ENCODE measurements around the gene TSSK2.
"Not testable (repeated sequence)": the region's sequence is repeated elsewhere in the genome, so short reads cannot be mapped to it uniquely, and the experiment has no call there.

TSSK2 gene

DNA sequence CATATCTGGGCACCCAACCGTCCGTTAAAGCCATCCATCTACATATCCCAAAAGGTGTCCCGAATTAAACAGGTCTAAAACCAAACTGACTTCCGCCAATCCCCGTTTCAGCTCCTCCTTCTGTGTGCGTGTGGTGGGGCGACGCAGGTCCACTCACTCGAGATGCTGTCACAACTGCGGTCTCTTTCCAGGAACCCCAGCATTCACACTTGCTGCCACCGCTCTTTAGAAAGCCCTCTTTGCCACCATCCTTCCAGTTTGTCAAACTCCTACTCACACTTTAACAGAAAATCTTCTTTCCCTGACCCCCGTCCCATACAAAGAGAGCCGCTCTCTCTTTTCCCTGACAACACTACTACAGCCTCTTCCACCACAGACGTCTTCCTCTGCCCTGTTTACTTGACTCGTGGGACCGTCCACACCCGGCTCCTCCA is 12.9 kb downstream of the TSSK2 start:
- DNase-seq (ENCODE audit: low spot score): no peak

GRCh38 chr22:19146215-19146968 is 15.3 kb downstream of the TSSK2 start:
- no peak for DNase-seq (ENCODE audit: low spot score)

DNA sequence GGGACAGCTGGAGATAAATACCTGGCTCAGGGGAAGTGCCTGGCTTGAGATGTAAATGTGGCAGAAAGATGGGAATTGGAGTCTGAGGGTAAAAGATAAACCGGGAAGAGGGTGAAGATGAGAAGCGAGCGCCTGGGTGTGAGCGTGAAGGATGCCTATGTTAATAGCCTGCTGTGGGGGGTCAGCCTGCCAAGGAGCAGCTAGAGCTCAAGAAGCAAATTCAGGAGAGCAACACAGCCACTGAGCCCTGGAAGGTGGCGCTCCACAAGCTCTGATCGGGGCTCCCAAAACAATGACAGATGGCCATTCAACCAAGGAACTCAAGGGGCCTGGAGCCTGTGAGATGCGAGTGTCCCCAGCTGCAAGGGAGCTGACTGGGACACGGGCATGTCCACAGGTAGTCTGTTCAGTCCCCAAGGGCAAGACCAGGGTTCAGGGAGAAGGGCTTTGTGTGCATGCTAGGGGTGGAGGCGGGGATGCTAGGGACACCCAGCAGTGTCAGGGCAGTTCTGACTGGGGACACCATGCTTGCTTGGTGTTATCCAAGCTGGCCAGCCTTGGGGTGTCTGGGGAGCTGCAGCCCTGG is 16.2 kb downstream of the TSSK2 start:
- no peak for DNase-seq (ENCODE audit: low spot score)

DNA sequence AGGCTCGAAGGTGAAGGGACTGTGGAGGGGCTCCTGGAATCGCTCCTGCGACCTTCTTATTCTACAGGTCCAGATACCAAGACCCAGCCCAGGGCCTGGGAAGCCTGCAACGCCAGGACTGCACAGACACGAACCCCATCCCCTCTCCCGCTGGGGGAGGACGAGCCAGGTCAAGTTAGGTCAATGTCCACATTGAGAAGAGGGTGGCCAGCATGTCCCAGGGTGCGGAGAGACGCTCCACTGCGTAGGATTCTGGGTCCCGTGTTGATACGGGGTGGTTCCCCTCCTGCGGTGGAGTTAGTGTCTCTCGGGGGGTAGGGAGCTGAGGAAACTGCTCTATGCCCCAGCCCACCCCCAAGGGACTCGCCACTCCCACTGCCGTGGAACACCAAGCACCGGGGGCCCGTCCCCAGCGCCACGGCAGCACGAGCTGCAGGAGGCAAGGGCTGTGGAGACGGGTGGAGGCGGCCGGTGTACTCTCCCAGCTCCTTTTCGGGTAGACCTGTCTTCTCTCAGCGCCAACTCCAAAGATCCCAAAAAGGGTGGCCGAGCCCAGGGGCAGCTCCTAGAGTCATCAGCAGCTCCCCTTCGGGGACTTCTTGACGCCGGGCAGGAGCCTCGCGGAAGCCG is 17.4 kb downstream of the TSSK2 start:
- DNase-seq (ENCODE audit: low spot score): no peak

DNA sequence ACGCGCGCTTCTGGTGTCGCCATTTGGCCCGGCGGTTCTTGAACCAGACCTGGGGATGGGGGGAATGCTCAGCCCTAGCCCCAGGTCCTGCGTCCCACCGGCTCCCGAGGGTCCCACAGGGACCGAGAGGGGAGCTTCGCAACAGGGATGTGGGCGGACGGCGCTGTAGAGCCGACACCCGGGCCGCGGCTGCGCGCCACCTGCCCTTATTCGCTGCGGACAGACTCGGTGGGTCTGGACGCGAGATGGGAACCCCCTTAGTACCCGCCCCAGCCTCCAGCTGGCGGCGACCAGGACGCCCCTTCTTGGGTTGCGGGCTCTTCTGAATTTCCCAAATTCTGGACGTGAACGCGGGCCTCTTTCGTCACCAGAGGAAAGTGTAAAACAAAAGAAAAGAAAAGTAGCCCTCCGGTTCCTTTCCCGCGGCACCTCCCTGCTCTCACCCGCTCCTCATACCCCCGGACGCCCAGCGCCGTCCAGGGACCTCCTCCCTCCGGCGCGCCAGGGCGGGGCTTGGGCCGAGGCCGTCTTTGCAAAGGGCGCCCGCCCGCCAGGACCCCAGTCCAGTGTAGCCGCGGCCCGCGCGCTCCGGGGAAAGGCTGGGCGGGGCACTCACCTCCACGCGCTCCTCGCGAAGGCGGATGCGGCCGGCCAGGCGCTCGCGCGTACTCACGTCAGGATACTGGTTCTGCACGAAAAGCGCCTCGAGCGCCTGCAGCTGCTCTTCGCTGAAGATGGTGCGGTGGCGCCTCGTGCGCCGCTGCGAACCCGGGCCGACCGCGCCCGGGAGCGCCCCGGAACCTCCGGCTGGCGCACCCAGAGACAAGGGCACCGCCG is 18.2 kb downstream of the TSSK2 start:
- peak; percentile 72 for DNase-seq (ENCODE audit: low spot score)

DNA sequence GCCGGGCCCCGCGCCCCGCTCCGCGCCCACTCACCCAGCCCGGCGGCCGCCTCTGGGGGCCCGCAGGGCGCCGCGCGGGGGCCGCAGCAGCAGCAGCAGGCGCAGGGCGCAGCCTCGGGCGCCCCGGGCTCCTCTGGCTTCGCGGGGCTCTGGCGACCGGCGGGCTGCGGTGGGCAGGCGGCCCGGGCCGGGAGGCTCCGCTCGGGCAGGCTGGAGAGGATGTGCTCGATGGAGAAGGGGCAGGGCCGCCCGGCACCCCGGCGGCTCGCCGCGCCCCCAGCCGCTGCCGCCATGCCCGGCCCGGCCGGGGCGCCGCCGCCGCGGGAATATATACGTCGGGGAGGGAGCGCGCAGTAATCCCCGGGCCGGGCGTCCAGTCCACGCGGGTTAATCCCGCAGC is 18.9 kb downstream of the TSSK2 start, which contains the start of gene GSC2:
Gene GSC2, minus strand, starts transcription at position 302 of the 400 bp plus-strand sequence. Its CDS starts 9 bp downstream, at position 293.
- peak; percentile 70 for DNase-seq (ENCODE audit: low spot score)

DNA sequence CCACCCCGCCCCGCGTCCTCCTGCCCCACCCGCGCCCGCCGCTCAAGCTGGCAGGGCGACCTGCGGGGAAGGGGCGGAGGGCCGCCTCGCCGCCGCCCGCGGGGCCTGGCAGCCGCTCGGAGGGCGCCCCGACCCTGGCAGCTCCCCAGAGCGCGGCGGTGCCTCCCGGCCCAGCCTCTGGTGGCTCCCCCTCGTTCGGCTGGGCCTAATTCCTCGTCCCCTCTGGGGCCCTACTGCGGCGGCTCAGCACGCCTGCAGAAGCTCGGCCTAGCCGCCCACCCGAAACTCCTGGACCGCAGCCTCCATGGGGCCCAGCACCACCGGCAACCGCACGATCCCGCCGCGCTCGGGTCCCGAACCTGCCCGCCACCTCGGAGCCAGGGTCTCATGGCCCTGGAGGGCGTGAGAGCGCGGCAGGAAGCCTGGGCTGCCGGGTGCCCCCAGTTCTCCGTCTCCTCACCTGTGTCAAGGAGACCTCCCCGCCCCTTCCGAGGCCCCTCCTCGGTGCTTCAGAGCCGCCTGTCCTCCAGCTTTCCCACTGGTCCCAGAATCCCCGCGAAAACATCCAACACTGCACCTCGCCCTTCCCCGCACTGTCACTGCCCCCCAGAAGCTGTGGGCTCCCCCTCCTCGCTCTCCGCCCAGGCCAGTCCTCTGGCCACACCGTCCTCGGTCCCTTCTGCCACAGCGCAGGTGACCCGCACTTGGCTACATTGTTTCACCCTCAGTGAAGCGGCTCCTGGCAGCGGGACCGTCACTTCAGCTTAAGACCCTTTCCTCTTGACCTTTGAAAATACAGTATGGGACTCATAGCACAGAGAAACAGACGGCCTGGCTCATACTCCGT is 19.6 kb downstream of the TSSK2 start:
- DNase-seq (ENCODE audit: low spot score): no peak

DNA sequence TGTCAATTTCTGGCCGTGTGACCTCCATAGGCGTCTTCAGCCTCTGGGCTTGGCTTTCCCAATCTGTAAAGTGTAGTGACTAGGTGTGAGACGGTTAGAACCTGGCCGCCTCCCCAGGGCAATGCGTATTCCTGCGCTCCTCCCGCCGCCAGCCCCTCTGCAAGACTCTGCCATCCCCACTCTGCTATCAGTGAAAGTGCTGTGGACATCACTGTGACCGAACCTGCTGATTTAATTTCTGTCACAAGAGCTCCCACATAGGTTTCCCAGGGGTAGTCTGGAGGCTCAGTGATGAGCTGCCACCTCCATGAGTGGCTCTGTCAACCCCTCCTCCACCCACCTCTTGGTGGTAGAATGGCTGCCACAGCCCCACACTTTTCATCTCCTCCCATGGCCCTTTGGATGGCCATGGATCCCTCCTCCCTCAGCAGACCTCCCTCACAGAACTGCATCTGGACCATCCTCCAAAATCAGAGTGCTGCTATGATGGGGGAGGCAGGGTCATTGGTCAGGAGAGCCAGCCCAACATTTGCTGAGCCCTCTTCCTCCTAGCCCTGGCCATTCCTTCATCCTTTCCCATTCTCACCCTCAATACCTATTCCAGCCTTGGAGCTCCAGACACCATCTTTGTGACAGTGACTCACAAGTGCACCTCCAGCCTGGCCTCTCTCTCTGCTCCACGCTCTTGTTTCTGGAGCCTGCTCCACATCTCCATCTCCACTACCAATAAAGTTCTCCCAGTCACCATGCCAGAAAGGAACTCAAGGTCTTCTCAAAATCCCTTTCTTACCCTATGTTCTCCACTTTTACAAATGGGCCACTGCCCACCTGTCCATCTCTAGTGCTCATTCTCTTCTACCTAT is 20.5 kb downstream of the TSSK2 start:
- no peak for DNase-seq (ENCODE audit: low spot score)

GRCh38 chr22:19152942-19153883 is 22.1 kb downstream of the TSSK2 start:
- no peak for DNase-seq (ENCODE audit: low spot score)

- DNase-seq (ENCODE audit: low spot score): not testable (repeated sequence)
These were observed 25.0 kb downstream of the TSSK2 start for GRCh38 chr22:19156109-19156508.

- DNase-seq (ENCODE audit: low spot score): not testable (repeated sequence)
These were observed 27.5 kb downstream of the TSSK2 start for GRCh38 chr22:19158649-19159048.

DNA sequence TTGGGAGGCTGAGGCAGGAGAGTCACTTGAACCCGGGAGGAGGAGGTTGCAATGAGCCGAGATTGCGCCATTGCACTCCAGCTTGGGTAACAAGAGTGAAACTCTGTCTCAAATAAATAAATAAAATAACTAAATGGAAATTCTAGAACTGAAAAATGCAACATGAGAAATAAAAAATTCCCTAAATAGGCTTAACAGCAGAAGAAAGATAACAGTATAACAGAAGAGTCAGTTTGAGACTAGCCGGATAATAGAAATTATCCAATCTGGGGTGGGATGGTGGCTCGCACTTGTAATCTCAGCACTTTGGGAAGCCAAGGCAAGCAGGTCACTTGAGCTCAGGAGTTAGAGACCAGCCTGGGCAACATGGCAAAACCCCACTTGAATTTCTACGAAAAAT is 33.3 kb downstream of the TSSK2 start:
- DNase-seq (ENCODE audit: low spot score): no peak

DNA sequence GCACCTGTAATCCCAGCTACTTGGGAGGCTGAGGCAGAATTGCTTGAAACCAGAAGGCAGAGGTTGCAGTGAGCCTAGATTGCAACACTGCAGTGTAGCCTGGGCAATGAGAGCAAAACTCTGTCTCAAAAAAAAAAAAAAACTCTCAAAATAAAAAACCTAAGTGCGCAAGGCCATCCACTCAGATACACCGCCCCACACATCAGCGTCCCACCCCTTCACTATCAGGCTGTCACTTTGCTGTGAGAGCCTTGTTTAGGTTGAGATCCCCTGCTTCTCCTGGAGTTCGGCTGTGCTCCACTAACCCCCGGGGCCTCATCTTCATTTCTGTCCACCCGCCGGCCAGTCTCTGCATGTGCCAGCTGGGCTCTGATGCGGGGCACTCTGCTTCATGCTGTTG is 35.3 kb downstream of the TSSK2 start:
- no peak for DNase-seq (ENCODE audit: low spot score)

DNA sequence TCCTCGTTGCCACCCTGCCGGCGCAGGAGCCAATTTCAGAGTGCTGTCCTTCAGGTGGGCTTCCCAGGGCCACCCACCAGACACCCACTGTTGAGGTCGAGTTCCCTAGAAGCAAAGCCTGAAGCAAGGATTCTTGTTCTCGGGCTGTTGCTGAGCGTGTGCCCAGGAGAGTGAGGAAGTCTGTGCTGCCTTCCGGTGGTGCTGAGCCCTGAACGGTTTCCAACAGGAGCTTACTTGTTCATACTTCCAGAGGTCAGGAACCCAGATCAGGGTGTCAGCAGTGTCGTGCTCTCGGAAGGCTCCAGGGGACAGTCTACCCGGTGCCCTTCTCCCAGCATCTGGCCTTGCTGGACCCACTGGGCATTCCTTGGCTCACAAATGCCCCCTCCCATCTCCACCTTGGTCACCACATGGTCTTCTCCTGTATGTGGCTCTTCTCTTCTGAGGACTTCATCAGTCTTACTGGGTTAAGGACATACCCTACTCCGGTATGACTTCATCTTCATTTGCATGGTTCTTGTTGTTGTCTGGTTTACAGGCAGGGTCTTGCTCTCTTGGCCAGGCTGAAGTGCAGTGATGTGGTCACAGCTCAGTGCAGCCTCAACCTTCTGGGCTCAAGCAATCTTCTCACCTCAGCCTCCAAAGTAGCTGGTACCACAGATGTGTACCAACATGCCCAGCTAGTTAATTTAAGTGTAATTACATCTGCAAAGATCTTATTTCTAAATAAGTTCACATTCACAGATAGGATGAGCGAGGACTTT is 36.2 kb downstream of the TSSK2 start:
- DNase-seq (ENCODE audit: low spot score): no peak

GRCh38 chr22:19168088-19168890 is 37.2 kb downstream of the TSSK2 start:
- DNase-seq (ENCODE audit: low spot score): no peak

DNA sequence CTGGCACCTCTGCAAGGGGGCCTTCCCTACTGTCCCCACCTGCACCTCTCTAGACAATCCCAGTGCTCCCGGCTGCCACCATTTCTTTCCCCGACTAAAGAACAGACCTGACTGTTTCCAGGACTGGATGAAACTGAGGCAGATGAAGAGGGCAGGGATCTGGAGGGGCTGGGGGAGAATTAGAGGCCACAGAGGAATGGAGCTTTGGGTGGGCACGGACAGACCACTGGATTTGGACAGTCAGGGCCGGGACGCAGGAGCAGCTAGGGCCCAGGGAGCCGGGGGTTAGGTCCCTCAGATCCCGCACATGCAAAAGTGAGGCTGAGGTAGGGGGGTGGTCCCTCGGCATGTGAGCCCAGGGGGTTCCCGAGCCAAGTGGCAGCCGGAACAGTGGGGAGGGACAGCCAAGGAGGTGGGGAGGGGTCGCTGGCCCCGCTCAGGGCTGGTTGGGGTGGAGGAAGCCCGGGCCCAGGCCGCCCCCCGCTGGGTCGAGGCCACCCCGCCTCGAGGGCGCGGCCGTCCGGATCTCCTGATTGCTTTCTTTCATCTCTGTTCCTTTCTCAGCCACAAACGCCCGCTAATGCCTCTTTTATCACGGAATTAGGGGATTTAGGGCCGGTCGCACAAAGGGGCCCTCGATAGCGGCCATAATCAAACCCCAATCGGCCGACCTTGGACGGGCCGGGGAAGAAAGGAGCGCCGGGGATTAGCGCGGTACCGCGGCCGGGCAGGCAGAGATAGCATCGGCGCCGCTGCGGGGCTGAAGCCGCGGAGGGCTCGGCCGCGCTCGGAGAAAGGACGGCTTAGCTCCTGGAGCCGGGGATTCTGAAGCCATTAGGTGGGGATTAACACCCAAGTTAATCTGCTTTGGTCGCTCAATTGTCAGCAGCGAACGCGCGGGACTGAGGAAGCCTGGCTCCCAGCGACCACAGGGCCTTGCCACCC is 38.2 kb downstream of the TSSK2 start:
- DNase-seq (ENCODE audit: low spot score): no peak

DNA sequence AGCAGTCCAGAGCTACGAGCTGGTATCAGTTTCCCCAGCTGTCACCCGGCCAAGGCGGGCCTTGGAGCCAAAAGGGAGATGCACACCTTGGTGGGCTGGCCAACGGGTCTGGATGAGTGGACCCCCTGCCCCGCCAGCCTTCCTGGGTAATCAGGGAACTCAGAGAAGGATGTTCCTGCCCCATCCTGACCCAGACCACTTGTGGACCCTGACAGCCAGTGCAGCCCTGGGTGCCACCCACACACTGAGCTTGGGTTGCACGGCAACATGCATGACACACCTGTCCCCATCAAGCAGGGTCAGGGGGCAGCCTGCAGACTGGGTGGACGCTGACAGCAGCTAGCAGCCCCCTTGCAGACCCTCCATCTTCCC is 38.8 kb downstream of the TSSK2 start:
- DNase-seq (ENCODE audit: low spot score): no peak

Measured in iPS-NIHi11 (cell line).